Activated CD4-positive, alpha-beta T cell treated with anti-CD3 and anti-CD28 coated beads, Interleukin-2, amount 50 U/mL, for 48 hours (primary cell): ENCODE data around the gene PTPN6.
"Not testable (repeated sequence)": the region's sequence is repeated elsewhere in the genome, so short reads cannot be mapped to it uniquely, and the experiment has no call there.

Experiments
- DNase-seq, 2 experiments: peaks; one replicate each; pipeline ENCODE4 v3.0.0-alpha.2; 2020

Gene PTPN6

GRCh38 chr12:6950811-6951540 lies at the start of gene PTPN6:
Gene PTPN6, plus strand, starts transcription at chr12:6951356. Its CDS starts 157 bp downstream, at chr12:6951513.
- DNase-seq: peak; percentile 68 to 75

- DNase-seq: no peak
These were observed 48.7 kb upstream of the PTPN6 start for GRCh38 chr12:6902448-6902847.

DNA sequence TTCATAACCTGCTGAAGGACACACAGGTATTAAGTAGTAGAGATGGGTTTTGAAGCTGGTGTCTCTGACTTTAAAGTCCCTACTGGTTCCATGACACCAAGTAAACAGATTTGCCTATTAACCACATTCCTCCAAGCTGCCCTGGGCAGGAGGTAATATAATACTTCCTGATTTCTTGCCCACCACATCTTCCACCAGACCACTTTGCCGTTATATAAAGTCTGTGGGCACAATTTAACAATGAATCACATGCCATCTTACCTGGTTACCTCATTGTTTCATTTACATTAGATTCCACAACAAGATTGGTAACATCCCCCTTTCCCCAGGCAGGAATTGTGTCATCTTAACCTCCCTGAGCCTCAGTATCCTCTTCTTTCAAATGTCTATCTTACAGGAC lies 47.4 kb upstream of the PTPN6 start:
- DNase-seq: no peak

- DNase-seq: peak; percentile 99
These were observed 46.6 kb upstream of the PTPN6 start, which contains the start of gene LRRC23 for GRCh38 chr12:6904280-6905276. Gene LRRC23, plus strand, starts transcription at chr12:6904822. Its CDS starts 812 bp downstream, at chr12:6905634.

DNA sequence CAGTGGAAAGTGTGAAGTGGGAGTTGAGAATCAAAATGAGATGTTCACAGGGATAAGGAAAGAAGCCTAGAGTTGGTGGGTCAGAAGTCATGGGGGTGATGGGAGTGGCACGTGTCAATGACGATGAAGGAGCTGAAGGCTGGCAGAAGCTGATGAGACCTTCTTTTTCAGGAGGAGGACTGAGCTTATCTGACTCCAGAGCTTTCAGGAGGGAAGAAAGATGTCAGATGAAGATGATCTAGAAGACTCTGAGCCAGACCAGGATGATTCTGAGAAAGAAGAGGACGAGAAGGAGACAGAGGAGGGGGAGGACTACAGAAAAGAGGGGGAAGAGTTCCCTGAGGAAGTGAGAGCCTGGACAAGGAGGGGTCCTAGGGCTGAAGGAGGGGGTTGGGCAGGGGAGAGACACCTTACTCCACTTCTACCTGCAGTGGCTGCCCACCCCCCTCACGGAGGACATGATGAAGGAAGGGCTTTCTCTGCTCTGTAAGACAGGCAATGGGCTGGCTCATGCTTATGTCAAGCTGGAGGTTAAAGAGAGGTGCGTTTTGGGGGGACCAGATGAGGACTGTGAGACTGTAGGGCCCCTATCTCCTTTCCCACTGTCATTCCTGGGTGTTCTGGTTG lies 45.6 kb upstream of the PTPN6 start:
- no peak for DNase-seq

DNA sequence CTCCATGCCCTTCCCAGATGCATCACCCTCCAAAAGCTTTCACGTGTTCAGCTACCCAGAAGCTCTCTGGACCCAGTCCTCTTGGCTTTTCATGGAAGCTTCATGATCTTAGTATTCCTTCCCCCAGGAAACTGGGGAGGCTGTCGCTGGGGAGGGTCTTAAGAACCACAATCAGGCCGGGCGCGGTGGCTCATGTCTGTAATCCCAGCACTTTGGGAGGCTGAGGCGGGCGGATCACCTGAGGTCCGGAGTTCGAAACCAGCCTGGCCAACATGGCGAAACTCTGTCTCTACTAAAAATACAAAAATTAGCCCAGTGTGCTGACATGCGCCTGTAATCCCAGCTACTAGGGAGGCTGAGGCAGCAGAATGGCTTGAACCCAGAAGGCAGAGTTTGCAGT lies 43.0 kb upstream of the PTPN6 start:
- DNase-seq: not testable (repeated sequence)

GRCh38 chr12:6909421-6910145 lies 41.6 kb upstream of the PTPN6 start:
- DNase-seq: no peak

- DNase-seq: no peak
These were observed 38.8 kb upstream of the PTPN6 start for GRCh38 chr12:6912164-6912935.

- peak; percentile 83 to 84 for DNase-seq
These were observed 36.8 kb upstream of the PTPN6 start, which contains the start of gene ENO2 for GRCh38 chr12:6914246-6914946. Gene ENO2, plus strand, starts transcription at chr12:6914580. Its CDS starts 1,253 bp downstream, at chr12:6915833.

DNA sequence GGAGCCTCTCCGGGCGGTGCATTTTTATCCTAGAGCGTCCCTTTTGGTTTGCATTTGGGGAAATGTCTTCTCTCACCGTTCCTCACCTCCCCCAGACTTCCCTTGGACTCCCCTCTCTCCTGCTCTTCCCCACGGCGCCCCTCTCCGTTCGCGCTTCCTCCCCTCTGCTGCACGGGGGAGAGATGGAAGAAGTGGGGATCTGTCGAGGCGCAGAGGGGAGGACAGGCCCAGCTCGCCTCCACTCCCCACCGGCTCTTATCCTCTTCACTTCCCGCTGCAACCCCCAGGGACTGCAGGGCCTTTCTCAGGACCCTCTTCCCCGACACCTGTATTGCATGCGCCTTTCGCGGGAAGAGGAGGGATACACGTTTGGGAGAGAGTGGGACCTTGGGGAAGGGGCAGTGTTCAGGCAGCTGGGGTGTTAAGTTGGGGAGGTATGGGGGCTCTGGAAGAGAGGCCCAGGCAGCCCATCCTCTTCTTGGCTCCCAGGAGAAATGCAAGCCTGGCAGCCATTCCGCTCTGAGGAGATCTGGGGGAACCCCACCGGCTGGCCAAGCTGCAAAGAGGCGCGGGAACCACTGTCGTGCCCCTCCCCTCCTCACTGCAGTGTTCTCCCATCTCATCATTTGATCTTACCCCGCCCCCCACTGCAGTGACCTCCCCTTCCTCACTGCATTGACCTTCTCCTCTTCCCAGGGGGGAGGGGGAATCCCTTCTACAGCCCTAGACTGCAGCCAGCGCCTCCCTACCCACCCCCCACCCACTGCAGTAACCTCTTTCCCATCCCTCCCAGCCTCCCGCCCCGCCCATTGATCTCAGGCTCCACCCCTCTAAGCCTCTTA lies 36.0 kb upstream of the PTPN6 start:
- DNase-seq: peak; percentile 50 to 65

- no peak for DNase-seq
These were observed 35.3 kb upstream of the PTPN6 start for GRCh38 chr12:6915789-6916285.

GRCh38 chr12:6916426-6917200 lies 34.5 kb upstream of the PTPN6 start:
- DNase-seq: no peak

DNA sequence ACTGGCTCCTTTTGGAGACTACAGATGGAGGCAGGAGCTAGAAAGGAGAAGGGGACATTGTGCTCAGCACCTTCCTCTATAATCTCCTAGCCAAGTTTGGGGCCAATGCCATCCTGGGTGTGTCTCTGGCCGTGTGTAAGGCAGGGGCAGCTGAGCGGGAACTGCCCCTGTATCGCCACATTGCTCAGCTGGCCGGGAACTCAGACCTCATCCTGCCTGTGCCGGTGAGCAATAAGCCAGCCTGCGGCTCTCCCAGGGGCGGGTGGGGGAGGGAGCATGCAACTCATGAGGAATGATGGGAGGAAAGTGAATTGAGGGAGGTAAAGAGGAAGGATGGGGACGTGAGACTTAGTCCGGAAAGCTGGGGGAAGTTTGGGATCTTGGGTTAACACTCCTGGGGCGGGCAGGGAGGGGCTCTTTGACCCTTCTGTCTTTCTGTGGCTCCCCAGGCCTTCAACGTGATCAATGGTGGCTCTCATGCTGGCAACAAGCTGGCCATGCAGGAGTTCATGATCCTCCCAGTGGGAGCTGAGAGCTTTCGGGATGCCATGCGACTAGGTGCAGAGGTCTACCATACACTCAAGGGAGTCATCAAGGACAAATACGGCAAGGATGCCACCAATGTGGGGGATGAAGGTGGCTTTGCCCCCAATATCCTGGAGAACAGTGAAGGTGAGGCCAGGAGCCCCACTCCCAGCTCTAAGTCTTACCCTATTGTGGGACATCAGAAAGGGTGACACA lies 33.5 kb upstream of the PTPN6 start:
- no peak for DNase-seq

- no peak for DNase-seq
These were observed 31.6 kb upstream of the PTPN6 start for GRCh38 chr12:6919588-6919987.

DNA sequence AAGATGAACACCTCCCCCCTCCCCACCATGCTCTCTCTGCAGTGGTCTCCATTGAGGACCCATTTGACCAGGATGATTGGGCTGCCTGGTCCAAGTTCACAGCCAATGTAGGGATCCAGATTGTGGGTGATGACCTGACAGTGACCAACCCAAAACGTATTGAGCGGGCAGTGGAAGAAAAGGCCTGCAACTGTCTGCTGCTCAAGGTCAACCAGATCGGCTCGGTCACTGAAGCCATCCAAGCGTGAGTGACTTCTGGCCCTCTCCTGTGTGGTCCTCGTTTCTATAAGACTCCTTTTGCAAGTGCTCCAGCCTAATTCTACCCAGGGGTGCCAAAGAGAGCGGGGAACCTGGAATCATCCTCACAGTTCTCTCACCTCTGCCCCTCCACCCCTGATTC lies 29.6 kb upstream of the PTPN6 start:
- no peak for DNase-seq

- no peak for DNase-seq
These were observed 28.9 kb upstream of the PTPN6 start for GRCh38 chr12:6921996-6922946.
